Measurements from ENCODE around the gene PIK3R1. TPM values are rescaled to one million over a fixed set of nuclear protein-coding genes. Genes with fewer than 3 reads are reported as not detected.

The PIK3R1 gene
- polyA plus RNA-seq, 1 donor, result 92.7 TPM

DNA sequence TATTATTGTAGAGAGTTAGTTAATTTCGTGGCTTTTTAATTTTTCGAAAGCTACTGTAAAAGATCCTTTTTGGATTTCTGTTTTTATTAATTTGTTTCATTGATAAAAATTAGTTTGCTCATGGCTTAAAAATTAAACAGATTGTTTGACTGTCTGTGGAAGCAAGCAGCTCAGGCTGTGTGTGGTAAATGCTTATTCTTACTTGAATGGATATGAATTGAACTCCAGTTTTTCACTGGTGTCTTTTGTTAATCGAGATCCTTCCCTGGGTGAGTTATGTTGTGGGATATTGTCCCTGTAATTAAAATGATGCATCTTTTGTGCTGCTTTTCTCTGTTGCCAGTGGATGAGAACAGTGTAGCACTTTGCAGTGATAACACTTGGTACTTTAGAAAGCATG, 75.3 kb downstream of the PIK3R1 start:
- DNase-seq, result no peak

DNA sequence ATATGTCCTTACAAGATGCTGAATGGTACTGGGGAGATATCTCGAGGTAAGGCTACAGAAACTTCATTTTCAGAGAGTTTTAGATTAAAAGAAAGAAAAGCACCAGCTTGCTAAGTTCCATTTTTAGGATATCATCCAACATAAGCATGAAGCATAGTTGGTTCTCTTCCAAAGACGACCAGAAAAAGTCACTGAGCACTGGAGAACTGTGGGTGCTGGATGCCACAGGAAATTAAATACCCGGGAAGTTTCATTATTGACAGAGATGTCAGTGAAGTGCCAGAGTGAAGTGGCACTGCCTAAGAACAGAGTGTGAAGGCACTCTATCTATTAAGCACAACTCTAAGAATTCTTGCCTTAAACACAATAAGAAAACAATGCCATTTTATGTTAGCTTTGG, 76.8 kb downstream of the PIK3R1 start:
- no peak for DNase-seq

DNA sequence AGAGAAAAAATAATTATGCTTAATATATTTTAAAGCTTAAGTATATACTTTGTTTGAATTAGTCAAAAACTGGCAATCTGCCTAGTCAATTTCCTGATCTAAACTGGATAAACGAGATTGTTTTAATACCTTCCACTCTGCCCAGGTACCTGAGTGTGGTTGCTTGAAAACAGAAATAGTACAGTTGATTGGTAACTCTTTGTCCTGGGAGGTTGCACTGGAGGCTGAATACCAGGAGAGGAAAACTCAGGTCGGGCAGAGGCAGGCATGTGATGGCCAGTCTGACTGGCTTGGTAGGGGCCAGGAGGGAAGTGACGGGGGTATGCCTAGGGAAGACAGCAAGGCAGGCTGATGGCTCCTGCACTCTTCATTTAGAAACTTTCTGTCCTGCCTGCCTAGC, 80.2 kb downstream of the PIK3R1 start:
- DNase-seq, result no peak

DNA sequence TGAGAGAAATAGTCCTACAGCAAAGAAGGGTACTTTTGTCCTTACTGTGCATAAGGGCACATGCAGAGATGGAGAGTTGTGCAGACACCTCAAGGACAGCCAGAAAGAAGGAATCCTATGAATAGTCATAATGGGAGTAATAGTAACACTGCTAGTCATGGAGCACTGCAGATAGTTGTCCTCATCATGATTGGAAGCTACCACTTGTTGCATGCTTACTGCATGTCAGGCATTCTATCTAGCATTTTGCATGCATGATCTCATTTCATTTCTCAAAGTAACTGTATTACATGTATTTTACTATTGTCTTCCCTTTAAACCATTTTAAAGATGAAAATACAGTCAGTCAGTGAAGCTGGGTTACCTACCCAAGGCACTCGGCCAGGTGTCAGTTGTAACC, 81.3 kb downstream of the PIK3R1 start:
- DNase-seq, result no peak

DNA sequence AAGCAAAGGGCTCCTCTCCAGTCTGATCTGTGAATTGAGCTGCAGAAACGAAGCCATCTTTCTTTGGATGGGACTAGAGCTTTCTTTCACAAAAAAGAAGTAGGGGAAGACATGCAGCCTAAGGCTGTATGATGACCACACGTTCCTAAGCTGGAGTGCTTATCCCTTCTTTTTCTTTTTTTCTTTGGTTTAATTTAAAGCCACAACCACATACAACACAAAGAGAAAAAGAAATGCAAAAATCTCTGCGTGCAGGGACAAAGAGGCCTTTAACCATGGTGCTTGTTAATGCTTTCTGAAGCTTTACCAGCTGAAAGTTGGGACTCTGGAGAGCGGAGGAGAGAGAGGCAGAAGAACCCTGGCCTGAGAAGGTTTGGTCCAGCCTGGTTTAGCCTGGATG, 82.1 kb downstream of the PIK3R1 start:
- no peak for DNase-seq

DNA sequence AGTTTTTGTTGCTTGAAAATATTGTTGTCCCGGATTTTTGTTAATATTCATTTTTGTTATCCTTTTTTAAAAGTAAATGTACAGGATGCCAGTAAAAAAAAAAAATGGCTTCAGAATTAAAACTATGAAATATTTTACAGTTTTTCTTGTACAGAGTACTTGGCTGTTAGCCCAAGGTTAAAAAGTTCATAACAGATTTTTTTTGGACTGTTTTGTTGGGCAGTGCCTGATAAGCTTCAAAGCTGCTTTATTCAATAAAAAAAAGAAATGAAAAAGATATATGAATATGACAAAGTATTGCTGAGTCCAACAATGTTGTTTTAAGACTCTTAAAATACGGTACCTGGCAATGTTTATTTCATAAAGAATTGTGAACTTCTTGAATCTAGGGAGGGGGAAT, 82.9 kb downstream of the PIK3R1 start:
- no peak for DNase-seq

DNA sequence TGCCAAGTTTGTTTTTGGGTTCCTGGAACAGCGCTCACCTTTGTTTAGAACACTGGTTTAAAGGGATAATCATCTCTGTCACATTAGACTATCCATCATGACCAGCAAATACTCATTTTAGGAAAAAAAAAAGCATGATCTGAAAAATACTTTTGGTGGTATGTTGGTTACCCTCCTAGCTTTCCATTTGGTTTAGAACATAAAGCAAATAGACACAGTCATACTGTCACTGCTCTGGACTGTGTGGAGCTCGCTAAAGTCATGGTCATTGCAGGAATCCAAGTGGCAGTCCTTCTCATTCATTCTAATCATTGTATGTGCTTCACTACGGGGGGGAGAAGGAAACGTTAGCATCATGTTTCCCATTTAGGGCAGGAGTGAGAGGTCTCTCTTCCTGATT, 83.5 kb downstream of the PIK3R1 start:
- DNase-seq, result no peak

DNA sequence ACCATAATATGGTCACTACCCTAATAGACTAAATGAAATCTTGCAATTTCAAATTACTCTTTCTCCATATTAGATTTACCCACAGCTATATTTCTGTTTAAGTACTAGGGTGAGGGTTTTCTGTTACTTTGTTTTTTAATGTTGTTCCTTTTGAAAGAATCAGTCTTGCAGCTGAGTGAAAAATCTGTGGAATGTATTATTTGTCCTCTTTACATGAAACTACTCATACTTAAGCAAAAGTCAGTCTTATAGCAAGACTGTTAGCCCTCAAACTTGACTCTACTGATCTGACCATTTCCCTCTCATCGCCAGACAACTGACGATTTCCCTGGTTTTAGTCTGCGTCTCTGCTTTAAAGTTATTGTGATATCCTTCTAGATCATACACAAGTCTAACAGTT, 84.0 kb downstream of the PIK3R1 start:
- DNase-seq, result no peak

DNA sequence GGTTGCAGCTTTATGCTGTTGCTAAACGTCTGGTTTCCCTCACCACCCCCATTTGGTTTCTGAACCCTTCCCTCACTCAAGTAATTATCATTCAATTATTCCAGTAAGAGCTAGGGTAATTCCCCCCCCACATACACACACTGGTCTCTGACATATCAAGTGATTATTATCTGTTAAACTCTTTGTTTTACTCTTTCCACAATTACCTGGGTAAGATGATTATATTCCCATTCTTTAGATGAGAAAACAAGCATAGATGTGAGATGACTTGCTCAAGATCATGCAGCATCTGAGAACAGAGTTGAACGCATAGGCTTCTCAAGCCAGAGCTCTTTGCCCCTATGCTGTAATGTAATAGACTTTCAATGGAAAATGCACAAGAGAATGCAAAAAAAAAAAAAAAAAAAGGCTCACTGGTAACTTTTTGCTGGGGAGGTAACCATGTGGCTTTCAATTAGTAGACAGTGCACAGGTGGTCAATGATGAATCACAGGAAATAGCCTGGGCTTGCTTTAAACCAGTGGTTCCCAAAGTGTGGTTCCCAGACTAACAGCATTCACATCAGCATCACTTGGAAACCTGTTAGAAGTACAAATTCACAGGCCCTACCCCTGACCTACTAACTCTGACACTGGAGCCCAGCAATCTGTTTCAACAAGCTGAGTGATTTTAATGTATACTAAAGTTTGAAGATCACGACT, 87.6 kb downstream of the PIK3R1 start:
- DNase-seq, result no peak

DNA sequence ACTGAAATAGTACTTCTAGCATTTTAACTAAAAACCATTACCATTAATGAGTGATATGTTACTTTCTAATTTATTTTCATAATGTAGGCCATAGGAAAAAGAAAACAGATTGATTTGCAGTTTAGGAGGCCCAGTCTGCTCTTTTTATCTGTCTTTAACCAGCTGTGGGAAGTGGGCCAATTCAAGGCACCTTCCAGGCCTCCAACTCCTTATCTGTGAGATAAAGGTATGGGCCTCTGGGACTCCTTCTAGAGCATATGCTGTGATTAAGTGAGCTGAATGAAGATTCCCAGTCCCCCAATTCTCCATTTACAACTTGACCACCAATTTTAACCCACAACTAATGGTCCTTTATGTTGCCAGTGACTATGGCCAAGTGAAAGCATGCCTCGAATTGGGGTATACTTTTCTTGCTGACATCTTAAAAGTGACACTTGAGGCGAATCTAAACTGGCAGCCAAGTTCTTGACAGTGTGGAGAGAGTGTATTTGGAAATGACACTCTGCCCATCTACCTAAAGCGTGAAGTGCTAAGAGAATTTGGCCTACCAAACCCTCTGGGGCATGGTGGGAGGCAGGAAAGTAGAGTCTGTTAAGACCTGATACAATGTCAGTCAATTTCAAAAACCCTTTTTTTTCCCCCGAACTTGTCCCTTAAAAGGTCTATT, 88.3 kb downstream of the PIK3R1 start:
- DNase-seq, result no peak

DNA sequence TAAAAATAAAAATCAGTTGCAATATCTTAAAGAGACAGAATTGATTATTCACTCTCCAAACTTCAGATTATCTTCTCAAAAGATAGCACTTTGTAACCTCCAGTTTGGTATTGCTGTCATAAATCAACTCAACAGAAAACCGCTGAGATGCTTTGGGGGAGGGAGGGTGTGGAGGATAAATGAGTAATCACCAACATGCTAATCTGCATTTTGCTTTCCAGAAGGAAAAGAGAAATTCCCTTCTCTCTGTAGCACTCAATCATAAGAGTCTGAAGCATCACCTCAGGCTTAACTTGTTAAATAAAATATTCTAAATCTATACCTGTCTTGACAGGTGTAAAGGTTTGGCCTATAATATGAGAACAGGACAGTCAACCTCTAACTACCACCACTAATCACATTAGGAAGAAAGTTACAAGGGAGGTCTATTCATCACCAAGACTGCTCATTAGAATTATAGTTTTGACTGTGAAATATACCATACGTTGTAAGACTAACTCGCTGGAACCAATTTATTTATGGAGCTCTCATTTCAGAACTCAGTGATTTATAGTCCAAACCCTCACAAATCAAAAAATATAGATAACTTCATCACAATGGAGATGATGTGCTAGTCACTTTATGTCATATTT, 89.0 kb downstream of the PIK3R1 start:
- no peak for DNase-seq

DNA sequence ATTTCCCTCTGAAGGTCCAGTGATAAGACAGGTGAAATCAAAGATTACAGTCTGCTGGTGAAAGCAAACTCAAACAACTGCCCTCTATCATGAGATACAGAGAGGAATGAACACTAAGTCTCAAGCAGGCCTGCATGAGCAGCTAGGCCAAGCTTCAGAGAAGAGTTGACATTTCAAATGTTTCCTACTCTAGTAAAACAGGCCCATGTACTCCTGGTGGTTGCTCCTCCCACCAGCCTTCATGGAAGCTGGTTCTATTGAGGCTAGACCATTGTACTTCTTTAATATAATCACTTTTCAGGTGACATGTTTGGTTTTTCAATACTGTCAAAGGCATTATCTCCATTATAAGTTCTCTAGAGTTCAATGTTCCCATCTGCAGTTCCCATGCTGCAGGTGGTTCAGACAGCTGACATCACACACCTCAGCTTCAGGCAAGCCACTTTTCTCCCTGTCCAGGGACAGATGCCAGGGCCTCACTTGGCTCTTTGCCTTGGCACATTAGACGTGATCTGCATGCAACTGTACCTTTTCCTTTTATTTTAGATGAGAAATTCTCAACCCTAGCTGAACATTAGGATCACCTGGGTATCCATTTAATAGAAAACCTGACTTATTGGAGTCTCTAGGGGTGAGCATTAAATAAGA, 89.8 kb downstream of the PIK3R1 start:
- no peak for DNase-seq

DNA sequence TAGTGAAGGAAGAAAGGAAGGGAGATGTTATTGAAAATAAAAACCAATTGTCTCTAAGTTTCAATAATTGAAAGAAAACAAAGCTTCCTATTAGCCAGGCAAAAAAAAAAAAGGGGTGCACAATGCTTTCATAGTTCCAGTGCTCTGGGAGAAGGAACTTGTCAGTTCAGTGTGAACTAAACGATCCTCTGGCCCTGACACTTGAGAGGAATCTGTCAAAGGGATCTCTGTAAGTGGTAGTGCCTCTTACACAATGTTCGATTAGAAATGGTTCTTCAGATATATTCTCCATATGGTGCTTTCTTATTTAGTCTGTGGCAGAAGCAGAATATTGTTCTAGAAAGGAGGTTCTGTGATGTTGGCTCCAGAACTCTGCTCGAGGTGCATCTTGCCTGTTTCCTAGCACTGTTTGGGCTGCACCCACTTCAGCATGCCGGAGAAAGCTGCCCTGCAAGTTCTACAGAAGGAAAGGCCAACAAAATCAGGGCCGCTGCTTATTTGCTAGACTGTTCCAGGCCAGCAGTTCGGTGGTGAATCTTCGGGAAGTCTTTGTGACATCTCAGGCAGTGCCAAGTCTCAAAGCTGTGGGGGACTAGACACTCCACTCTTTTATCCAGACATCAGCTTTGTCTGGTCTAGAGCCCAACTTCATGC, 90.9 kb downstream of the PIK3R1 start:
- DNase-seq, result no peak

DNA sequence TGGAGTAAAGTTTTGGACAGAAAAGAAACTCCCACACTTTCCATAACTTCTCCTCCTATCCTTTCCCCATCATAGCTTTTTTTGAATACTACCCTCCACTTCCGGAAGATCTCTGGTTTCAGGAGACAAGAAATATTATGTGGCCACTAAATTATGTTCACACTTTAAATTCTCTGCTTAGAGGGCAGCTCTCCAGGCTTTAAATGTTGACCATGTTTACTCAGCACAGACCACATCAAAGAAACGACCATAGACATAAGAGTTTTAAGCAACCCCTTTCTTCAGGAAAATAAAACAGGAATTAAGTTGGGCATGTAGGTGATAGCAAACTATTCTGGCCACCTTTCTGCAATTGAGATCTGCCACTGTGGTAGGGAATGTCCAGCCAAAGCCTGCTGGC, 97.8 kb downstream of the PIK3R1 start:
- DNase-seq, result no peak

DNA sequence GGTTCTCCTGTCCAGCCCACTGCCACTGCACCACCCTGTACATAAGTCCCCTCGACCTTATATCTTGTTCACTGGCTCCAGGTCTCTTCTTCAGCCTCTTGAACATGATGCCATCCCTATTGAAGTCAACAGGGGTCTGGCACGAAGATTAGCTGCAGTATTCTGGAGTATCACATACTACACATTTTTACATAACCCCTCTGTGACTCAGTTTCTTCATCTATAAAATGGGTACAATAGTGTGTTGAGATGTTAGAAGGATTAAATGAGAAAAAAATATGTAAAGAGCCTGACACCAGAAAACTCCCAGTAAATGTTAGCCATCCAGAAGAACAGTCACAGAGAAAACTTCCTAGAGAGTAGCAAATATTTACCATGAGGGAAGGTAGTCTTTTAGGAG, 98.9 kb downstream of the PIK3R1 start:
- DNase-seq, result no peak

DNA sequence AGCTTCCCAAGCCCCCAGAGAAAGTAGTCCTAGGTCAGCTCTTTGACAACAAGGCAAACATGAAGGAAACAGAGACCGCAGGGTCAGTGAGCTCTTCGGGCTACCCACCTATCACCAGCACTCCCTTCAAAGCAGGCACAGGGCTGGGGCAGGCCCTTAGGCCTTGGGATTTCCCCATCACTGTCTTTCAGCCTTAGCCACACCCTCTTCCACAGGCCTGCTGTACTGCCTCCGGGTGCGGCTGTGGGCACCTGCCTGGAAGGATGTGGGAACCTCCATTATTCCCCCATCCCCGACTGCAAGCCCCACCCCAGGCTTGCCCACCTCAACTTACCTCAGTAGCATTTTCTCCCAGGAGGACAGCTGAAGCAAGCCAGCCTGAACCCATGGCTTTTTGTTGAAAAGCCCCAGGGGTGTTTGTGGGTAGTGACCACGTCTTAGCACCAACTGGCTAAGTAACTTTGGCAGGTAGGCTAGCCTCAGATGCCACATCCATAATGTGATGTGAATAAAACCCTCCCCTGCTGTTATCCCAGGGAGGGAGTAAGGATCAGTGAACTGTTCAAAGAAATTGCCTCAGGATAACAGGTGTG, 100.2 kb downstream of the PIK3R1 start:
- DNase-seq, result no peak

DNA sequence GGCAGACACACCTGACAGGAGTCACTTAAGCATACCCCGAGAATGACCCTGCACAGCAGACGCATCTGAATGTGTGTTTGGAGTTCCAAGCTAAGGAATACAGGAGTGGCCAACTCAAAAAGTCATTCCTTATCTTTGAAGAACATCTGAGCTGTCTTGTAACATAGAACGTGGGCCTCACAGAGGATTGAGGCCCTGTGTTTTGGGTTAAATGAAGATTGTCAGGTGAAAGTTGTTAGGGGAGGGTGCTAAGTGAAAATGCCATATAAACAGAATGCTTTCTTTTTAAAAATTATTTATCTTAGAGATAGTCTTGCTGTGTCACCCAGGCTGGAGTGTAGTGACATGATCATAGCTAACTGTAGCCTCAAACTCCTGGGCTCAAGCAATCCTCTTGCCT, 100.9 kb downstream of the PIK3R1 start:
- DNase-seq, result no peak

DNA sequence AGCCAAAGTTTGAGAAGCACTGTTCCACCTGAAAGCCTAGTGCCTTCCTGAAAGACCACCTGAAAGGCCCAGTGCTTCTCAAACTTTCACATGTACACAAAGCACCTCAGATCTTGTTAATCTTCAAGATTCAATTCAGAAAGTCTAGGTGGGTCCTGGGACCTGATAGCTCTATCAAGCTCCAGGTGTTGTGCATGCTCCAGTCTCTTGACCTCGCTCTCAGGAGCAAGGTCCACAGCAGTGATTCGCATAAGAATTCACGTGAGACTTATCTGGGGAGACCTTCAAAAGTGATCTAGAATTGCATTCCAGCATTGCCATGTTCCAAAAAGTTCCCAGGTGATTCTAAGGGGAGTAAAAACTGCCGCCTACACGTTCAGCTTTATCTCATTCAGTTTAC, 102.1 kb downstream of the PIK3R1 start:
- DNase-seq, result no peak

DNA sequence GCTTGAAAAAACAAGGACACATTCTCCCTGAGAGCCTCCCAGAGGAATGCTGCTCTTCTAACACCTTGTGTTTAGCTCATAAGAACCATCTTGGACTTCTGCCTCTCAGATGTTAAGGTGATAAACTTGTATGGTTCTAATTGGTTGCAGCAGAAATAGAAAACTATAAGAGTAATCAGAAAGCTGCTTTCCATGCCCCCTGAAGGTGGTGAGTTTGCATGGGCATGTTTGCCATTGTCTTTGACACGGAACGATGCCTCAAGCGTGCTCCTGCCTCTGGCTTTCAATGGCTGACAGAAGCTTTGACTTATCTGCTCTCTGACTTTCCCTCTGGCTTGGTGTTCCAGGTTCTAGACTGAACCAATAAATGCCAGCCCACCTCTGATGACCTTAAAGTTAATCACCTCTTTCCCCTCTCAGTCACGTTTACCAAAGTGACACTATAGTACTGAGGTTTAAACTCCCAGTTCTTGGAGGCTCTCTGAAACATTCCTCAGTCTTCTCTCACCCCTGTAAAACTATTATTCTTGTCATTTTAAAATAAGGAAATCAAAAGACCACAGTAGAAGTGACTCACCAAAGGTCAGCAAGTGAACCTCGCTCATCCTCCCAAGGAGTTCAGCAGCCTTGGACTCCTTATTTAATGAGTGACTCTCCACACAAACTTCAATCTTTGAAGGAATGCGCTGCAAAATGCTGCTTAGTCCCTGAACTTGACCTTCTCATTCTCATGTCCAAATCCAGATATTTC, 103.6 kb downstream of the PIK3R1 start:
- DNase-seq, result no peak

DNA sequence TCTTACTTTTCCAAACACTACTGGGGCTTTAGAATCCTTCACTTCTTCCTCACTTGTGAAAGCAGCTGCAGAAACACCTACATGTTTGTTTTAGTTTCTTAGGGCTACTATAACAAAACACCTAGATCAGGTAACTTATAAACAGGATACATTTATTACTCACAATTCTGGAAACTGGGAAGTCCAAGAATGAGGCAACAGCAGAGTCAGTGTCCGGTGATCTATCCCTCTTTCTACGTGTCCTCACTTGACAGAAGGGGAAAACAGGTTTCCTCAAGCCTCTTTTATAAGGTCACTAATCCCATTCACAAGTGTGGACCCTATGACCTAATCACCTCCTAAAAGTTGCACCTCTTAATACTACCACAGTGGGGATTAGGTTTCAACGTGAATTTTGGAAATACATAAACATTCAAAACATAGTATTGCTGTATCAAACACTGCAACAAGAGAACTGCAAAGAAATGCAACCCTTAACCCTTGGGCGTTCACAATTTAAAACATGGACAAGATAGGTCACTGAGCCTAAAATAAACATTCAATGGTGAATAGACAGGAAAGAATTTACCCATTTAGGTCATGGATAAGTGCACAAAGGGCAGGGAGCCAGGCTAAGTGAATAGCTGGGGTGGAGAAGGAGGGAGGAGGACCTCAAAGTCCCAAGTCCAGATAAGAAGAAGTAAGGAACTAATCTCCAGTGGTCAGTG, 104.3 kb downstream of the PIK3R1 start:
- no peak for DNase-seq

Data from left kidney (tissue), 2 donors.